SW480 (cell line): ENCODE measurements around the gene F2RL2.

ENCODE experiments used
- DNase-seq: peaks from one replicate; pipeline ENCODE4 v3.0.0-alpha.2; 2016; ENCODE audit warnings: low spot score

The F2RL2 gene

DNA sequence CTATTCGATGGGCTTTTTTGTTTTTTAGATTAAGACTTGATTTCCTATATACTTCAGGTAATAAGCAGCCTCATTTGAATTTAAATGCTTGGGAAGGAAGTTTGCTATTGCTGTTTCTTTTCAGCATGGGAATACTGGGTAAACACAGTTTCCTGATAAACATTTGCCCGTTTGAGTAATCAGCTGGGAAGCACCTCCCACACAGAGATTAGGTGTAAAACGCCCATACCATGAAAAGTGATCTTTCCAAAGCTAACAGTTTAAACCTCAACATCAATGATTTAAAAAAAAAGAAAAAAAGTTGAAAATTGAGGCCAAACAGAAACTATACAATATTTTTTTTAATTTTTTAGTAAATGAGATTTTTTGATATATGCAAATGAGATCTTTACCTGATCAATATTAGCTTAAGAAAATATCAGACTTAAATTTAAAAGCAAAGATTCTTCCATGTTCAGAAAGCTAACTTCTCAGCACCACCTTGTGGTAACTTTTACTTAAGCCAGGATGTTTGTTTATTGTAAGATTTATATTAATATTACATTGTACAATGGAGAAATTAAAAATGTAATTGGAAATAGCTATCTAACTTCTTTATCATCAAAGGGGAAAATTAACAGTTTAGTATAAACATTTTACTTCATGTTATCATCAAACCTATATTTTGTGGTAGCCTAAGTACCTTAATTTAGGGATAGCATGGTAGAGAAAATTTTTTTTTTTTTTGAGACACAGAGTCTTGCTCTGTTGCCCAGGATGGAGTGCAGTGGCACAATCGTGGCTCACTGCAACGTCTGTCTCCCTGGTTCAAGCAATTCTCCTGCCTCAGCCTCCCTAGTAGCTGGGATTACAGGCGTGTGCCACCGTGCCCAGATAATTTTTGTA lies 39.8 kb downstream of the F2RL2 start:
- no peak for DNase-seq

DNA sequence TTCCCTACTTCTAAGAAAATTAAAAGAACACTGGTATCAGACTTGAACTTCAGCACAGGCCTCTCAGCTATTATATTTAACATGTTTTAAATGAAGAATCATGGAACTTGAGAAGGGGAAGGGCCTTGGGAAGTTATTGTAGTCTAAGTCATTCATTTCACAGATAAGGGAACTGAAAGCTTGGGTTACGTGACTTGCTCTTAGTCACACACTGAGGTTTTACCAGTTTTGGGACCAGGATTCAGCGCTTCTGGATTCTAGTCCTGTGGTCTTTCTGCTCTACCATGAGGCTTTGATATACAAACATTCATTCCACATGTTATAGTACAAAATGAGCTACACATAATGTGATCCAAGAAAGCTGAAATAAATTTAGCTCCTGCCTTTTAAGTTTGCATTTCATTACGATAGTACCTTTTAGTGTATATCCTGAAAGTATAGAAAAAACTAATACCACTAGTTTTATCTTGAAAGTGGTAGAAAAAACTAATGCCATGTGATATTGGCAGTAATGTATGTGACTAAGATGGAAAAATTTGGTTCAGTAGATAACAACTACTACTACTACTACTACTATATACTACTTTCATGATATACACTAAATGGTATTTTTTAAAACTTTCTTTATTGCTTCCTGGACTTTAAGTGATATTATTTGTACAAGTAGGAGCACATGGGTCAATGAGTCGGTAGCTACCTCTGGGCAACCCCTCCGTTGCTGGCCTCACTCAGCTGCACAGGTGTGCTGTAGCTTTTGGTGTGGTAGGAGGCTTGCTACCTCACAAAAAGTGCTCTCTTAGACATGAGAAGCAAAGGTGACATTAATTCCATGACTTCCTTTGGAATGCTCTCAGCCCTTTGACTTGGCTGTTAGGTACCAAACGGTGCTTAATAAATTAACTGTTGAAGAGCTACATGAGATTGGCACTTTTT lies 40.7 kb downstream of the F2RL2 start:
- DNase-seq = no peak

DNA sequence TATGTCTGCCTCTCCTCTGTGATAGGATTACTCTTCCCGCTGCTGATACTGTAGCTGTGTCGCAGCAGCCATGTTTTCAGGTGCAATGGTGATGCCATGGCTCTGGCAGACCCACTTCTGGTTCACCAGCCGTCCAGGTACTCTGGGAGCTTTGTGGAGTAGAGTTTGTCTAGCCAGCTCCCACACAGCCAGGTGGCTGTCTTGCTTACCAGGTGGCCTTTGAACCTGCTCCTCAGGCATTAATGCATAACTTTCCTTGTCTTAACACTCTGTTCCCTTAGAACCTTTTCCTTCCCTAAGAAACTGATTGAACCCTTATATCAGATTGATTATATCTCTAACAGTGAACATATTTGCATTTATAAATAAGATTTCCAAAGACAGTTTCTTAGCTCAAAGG lies 42.2 kb downstream of the F2RL2 start:
- no peak for DNase-seq

DNA sequence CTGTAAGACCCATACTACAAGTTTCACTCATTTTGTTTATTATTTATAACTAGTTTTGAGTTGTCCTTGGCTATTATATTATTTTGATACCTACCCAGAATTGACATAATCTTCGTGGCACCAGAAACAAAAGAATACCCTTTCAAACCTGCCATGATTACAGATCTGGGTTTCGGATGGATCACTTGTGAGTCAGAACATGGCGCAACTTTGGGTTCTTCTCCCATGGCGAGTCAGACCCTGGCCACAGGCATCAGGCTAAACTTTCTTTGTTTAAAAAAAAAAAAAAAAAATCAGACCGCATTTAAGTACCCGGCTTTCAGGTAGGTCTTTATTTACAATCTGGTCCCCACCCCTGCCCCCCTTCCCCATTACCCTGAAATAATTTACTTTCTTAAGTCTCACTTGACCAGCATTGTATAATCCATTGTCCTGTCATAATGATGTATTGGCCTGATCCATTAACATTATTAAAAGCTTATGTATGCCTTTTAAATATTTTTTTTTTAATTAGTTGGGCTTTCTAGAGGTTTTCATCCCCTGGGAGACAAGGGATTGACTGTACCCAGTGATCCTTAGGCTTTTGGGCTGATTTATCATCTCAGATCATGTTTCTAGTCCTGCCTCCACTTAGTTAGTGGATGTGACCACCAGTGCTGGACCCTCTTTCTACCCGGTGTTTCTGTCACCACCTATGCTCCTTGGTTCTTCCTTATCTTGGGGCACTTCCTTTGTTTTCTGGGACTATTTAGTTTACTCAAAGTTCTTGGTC lies 43.9 kb downstream of the F2RL2 start:
- no peak for DNase-seq

DNA sequence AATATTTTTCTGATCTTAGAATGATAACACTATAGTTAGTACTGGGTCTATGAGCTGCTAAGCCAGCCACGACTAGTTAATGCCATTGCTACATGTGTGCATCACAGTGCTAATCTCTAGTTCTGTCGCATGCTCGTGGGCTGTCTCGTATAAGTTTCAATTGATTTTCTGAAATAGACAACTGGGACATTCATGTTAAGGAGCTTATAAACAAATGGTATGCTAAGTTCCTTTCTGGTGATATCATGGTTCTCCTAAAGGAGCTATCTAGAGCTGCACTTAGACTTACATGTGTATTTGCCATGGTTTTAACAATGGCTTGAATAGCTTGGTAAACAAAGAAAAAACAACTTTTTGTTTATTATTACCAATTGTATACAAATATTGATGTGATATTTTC lies 46.2 kb downstream of the F2RL2 start:
- DNase-seq = no peak

DNA sequence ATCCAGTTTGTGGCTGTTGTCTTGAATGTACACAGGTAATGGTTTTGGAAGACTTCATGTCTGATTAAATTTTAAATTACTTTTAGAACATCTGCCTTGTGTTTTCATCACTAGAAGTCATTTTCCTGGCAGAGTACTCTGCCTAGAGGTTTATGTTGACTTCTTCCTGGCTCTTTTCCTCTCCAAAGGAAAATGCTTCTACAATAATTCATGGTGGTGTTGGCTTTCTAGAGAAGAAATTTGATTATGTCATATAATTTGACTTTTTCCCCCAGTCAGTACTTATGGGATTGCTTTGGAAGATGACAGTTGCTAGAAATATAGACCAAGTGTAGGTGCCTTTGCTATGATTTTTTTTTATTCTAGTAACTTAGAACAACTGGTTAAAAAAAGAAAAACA lies 46.8 kb downstream of the F2RL2 start:
- no peak for DNase-seq

DNA sequence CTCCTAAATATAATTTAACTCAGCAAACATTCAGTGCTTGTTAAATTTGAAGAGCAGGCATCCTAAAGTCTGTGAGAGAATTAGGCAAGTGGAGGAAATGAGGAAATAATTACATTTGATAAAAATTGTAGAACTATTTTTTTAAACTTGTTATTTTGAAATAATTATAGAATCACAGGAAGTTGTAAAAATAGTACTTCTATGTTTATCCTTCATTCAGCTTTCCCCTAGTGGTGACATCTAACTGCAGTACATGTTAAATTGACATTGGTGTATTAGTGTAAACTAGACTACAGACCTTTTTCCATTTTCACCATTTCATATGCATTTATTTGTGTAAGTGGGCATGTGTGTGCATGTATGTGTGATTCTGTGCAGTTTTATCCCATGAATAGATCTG lies 51.6 kb downstream of the F2RL2 start:
- DNase-seq = no peak

DNA sequence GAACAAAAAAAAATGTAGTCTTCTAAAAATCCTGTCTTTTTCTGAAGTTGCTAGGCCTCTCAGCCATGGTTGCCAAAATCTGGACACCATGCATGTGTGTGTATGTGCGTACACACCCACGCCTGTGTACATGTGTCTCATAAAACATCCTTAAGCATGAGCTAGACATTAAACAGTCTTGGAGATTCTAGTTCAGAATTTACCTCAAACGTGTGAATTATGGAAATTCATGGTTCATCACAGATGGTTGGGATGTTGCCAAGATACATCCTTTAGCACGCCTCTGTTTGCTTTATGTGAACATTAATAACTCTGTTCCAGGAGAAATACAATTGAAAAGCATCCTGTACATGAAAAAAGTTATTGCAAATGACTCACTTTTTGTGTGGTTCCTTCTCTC lies 53.0 kb downstream of the F2RL2 start:
- no peak for DNase-seq
